Calu3 (cell line): Measurements from ENCODE around the gene FEN1. TPM values are rescaled to one million over a fixed set of nuclear protein-coding genes. Genes with fewer than 3 reads are reported as not detected.

Experiments used
- BruUV-seq: library from RNA; stranded (reverse); fragments of 400-500 nt; replicated peaks from 2 replicates; lab custom pipeline; 2021; lab: Mats Ljungman, UMichigan
- CTCF ChIA-PET: fragments of 300-600 bp; sonication (Branson Sonifier 250); formaldehyde crosslinking; loops from one replicate; lab custom pipeline; 2022; ENCODE audit warnings: antibody characterized with exemption; lab: Charles Lee
- DNase-seq: peaks from one replicate; pipeline ENCODE4 v3.0.0; 2022
- H3K27ac Mint-ChIP-seq: one replicate; pipeline ENCODE4 v1.8.0; 2022; ENCODE audit warnings: mixed read lengths; ENCODE audit not compliant: unreplicated experiment
- H3K27me3 Mint-ChIP-seq: one replicate; pipeline ENCODE4 v1.8.0; 2022; ENCODE audit warnings: mixed read lengths; ENCODE audit not compliant: unreplicated experiment
- H3K36me3 Mint-ChIP-seq: one replicate; pipeline ENCODE4 v1.8.0; 2022; ENCODE audit warnings: mild to moderate bottlenecking, moderate library complexity, mixed read lengths; ENCODE audit not compliant: insufficient read depth, unreplicated experiment
- H3K4me1 Mint-ChIP-seq: one replicate; pipeline ENCODE4 v1.8.0; 2022; ENCODE audit warnings: mild to moderate bottlenecking, low read depth, mixed read lengths; ENCODE audit not compliant: unreplicated experiment
- H3K4me3 Mint-ChIP-seq: one replicate; pipeline ENCODE4 v1.8.0; 2022; ENCODE audit warnings: mild to moderate bottlenecking, low read depth, moderate library complexity, mixed read lengths; ENCODE audit not compliant: unreplicated experiment
- H3K9me3 Mint-ChIP-seq: one replicate; pipeline ENCODE4 v1.8.0; 2022; ENCODE audit warnings: low read depth, mixed read lengths; ENCODE audit not compliant: unreplicated experiment
- intact Hi-C: fragments of 100-400 bp; cut with micrococcal nuclease; formaldehyde crosslinking; loops from one replicate; pipeline ENCODE4 v1.10.0; 2022; ENCODE audit not compliant: unreplicated experiment
- total RNA-seq: library from RNA; stranded (reverse); gene quantifications from 2 replicates; pipeline ENCODE4 v1.2.3, GENCODE V29; 2022
- TF ChIP-seq, protein P1 (sequence below): fragments of 200-600 bp; IDR thresholded peaks from one replicate; pipeline ENCODE4 v1.8.0; 2022; ENCODE audit warnings: antibody characterized with exemption; ENCODE audit not compliant: unreplicated experiment

FEN1 gene
- total RNA-seq, 1 experiment from 2014 or later = 72.4 TPM

GRCh38 chr11:61771195-61771894 is 21.4 kb upstream of the FEN1 start:
- no peak overlapping the region for H3K4me3 Mint-ChIP-seq
- no TSS peak for BruUV-seq
- peaks cover 40% of the 10 kb centered on the region for H3K36me3 Mint-ChIP-seq
- H3K27ac Mint-ChIP-seq = no peak overlapping the region
- H3K27me3 Mint-ChIP-seq = no peaks in the 10 kb centered on the region
- TF ChIP-seq, protein P1, sequence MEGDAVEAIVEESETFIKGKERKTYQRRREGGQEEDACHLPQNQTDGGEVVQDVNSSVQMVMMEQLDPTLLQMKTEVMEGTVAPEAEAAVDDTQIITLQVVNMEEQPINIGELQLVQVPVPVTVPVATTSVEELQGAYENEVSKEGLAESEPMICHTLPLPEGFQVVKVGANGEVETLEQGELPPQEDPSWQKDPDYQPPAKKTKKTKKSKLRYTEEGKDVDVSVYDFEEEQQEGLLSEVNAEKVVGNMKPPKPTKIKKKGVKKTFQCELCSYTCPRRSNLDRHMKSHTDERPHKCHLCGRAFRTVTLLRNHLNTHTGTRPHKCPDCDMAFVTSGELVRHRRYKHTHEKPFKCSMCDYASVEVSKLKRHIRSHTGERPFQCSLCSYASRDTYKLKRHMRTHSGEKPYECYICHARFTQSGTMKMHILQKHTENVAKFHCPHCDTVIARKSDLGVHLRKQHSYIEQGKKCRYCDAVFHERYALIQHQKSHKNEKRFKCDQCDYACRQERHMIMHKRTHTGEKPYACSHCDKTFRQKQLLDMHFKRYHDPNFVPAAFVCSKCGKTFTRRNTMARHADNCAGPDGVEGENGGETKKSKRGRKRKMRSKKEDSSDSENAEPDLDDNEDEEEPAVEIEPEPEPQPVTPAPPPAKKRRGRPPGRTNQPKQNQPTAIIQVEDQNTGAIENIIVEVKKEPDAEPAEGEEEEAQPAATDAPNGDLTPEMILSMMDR = no peak
- no peaks in the 10 kb centered on the region for H3K4me1 Mint-ChIP-seq
- CTCF ChIA-PET = no interaction called here
- intact Hi-C loops = no loop called here
- H3K9me3 Mint-ChIP-seq = no peaks in the 10 kb centered on the region
- no peak for DNase-seq

GRCh38 chr11:61771985-61772455 is 20.7 kb upstream of the FEN1 start:
- no peak overlapping the region for H3K27ac Mint-ChIP-seq
- CTCF ChIA-PET = interaction anchor here (0.9 kb wide), 2 partner anchors 18 to 24 kb away, joined by 3 read pairs; no protein-coding TSS in a partner anchor
- no peak overlapping the region for H3K4me3 Mint-ChIP-seq
- no TSS peak for BruUV-seq
- intact Hi-C loops = no loop called here
- no peaks in the 10 kb centered on the region for H3K4me1 Mint-ChIP-seq
- TF ChIP-seq, protein P1 = no peak
- H3K36me3 Mint-ChIP-seq = peaks cover 41% of the 10 kb centered on the region
- DNase-seq = no peak
- H3K9me3 Mint-ChIP-seq = no peaks in the 10 kb centered on the region
- no peaks in the 10 kb centered on the region for H3K27me3 Mint-ChIP-seq

DNA sequence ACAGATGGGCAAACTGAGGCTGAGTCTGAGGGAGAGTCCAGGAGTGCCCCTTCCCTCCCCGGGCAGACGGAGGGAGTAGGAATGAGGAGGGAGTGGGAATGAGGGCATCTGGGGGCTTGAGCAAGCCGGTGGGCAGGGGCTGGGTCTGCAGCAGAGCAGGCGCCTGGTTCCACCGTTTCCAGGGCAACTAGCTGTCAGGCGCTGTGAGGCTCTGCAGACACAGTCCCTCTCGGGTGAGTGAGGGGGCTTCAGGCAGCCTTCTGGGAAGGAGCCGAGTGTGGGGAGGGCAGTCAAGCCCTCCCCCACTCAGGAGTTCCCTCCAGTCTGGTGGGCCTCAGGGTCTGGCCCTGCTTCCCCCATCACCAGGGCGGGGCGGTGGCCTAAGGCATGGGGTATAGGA is 19.4 kb upstream of the FEN1 start:
- H3K4me1 Mint-ChIP-seq = no peaks in the 10 kb centered on the region
- no peak for DNase-seq
- CTCF ChIA-PET = no interaction called here
- H3K36me3 Mint-ChIP-seq = peaks cover 34% of the 10 kb centered on the region
- TF ChIP-seq, protein P1 = no peak
- H3K27ac Mint-ChIP-seq = no peak overlapping the region
- no peaks in the 10 kb centered on the region for H3K27me3 Mint-ChIP-seq
- intact Hi-C loops = no loop called here
- H3K9me3 Mint-ChIP-seq = no peaks in the 10 kb centered on the region
- no TSS peak for BruUV-seq
- no peak overlapping the region for H3K4me3 Mint-ChIP-seq

- TF ChIP-seq, protein P1 = no peak
- H3K27ac Mint-ChIP-seq = no peak overlapping the region
- no peaks in the 10 kb centered on the region for H3K27me3 Mint-ChIP-seq
- CTCF ChIA-PET = no interaction called here
- H3K4me1 Mint-ChIP-seq = no peaks in the 10 kb centered on the region
- H3K9me3 Mint-ChIP-seq = no peaks in the 10 kb centered on the region
- no peak for DNase-seq
- BruUV-seq = no TSS peak
- peaks cover 38% of the 10 kb centered on the region for H3K36me3 Mint-ChIP-seq
- intact Hi-C loops = no loop called here
- no peak overlapping the region for H3K4me3 Mint-ChIP-seq
These were observed 18.9 kb upstream of the FEN1 start for GRCh38 chr11:61773809-61774208.
